ENCODE measurements around the gene PSMB7. TPM values are rescaled to one million over a fixed set of nuclear protein-coding genes. Genes with fewer than 3 reads are reported as not detected.

Gene PSMB7
- total and polyA plus RNA-seq, 2 donors (not counting 1 experiment from before 2014, with no cell fraction given) = 69.5 to 73.1 TPM

- no peaks in the 10 kb centered on the region for H4K20me1 ChIP-seq (ENCODE audit: control insufficient read depth, insufficient read depth, low read length, poor library complexity, severe bottlenecking)
- TF ChIP-seq EZH2 (IDR thresholded peaks at IDR 0.05; ENCODE audit: borderline replicate concordance, insufficient read depth, low read depth, low read length, poor library complexity, severe bottlenecking) = no peak
- TF ChIP-seq CTCF (IDR thresholded peaks at IDR 0.05) = no peak
- no peaks in the 10 kb centered on the region for H3K27me3 Mint-ChIP-seq
- no peak overlapping the region for H2AFZ ChIP-seq (ENCODE audit: insufficient read depth, low read depth, low read length, poor library complexity, severe bottlenecking)
- no peak for ATAC-seq (ENCODE audit: low read depth)
- no peak overlapping the region for H3K27ac Mint-ChIP-seq
- no peaks in the 10 kb centered on the region for H3K4me1 Mint-ChIP-seq
- no peak overlapping the region for H3K4me3 Mint-ChIP-seq
- intact Hi-C loops (cut with micrococcal nuclease) = no loop called here
- POLR2A ChIA-PET = no interaction called here
- no peaks in the 10 kb centered on the region for H3K27me3 ChIP-seq (replicated peaks in 1 of 4; ENCODE audit: control extremely low read depth in 1 of 4, control insufficient read depth in 3 of 4, insufficient read depth in 4 of 4, low read length in 3 of 4)
- H3K4me1 ChIP-seq (ENCODE audit: control insufficient read depth in 2 of 2, insufficient read depth in 2 of 2, low read length in 2 of 2) = no peaks in the 10 kb centered on the region
- no peak for DNase-seq
- H3K4me2 ChIP-seq (replicated peaks; ENCODE audit: low read depth, low read length, poor library complexity, severe bottlenecking) = no peak overlapping the region
- H3K36me3 ChIP-seq (replicated peaks in 1 of 2; ENCODE audit: control extremely low read depth in 1 of 2, control insufficient read depth in 1 of 2, extremely low read depth in 1 of 2, insufficient read depth in 2 of 2, low read length in 1 of 2) = peaks cover 8 to 76% of the 10 kb centered on the region in 2 experiments
- H3K79me2 ChIP-seq (ENCODE audit: control insufficient read depth, insufficient read depth, low read length) = no peaks in the 10 kb centered on the region
- H3K4me3 ChIP-seq (ENCODE audit: control extremely low read depth in 1 of 5, extremely low read depth in 1 of 5, insufficient read depth in 1 of 5, low read depth in 2 of 5, low read length in 4 of 5) = no peak overlapping the region
- H3K9me3 ChIP-seq (ENCODE audit: control extremely low read depth in 1 of 3, control insufficient read depth in 2 of 3, insufficient read depth in 1 of 3, low read length in 2 of 3) = peaks cover 0 to 10% (median 0%) of the 10 kb centered on the region in 3 donors
- no peak overlapping the region for H3K27ac ChIP-seq (ENCODE audit: low read length in 2 of 2)
- no peaks in the 10 kb centered on the region for H3K9me3 Mint-ChIP-seq (ENCODE audit: insufficient read depth)
- CTCF ChIA-PET = interaction anchor here (2.2 kb wide), 1 partner anchor 214 kb away, joined by 6 read pairs; no protein-coding TSS in a partner anchor
- WGBS (ENCODE audit: insufficient coverage) = 97% methylated on average over 14 of the region's 18 CpGs
- H3K9ac ChIP-seq (ENCODE audit: low read length) = no peak overlapping the region
Measured at GRCh38 chr9:124340219-124341069, 74.8 kb downstream of the PSMB7 start.

GRCh38 chr9:124339603-124340146, 75.6 kb downstream of the PSMB7 start:
- H3K79me2 ChIP-seq (ENCODE audit: control insufficient read depth, insufficient read depth, low read length) = no peaks in the 10 kb centered on the region
- intact Hi-C loops (cut with micrococcal nuclease) = no loop called here
- WGBS (ENCODE audit: insufficient coverage) = 98% methylated on average over 11 of the region's 13 CpGs
- CTCF ChIA-PET = interaction anchor here (2.2 kb wide), 1 partner anchor 213 kb away, joined by 6 read pairs; no protein-coding TSS in a partner anchor
- ATAC-seq (ENCODE audit: low read depth) = no peak
- no peak overlapping the region for H3K27ac Mint-ChIP-seq
- H3K4me3 Mint-ChIP-seq = no peak overlapping the region
- no peaks in the 10 kb centered on the region for H4K20me1 ChIP-seq (ENCODE audit: control insufficient read depth, insufficient read depth, low read length, poor library complexity, severe bottlenecking)
- no peak for DNase-seq
- no peaks in the 10 kb centered on the region for H3K4me1 Mint-ChIP-seq
- H3K4me3 ChIP-seq (ENCODE audit: control extremely low read depth in 1 of 5, extremely low read depth in 1 of 5, insufficient read depth in 1 of 5, low read depth in 2 of 5, low read length in 4 of 5) = no peak overlapping the region
- POLR2A ChIA-PET = no interaction called here
- no peak overlapping the region for H3K9ac ChIP-seq (ENCODE audit: low read length)
- H3K27me3 ChIP-seq (replicated peaks in 1 of 4; ENCODE audit: control extremely low read depth in 1 of 4, control insufficient read depth in 3 of 4, insufficient read depth in 4 of 4, low read length in 3 of 4) = no peaks in the 10 kb centered on the region
- H3K4me1 ChIP-seq (ENCODE audit: control insufficient read depth in 2 of 2, insufficient read depth in 2 of 2, low read length in 2 of 2) = no peaks in the 10 kb centered on the region
- TF ChIP-seq EZH2 (IDR thresholded peaks at IDR 0.05; ENCODE audit: borderline replicate concordance, insufficient read depth, low read depth, low read length, poor library complexity, severe bottlenecking) (no peak), CTCF (IDR thresholded peaks at IDR 0.05) (no peak)
- peaks cover 8 to 74% of the 10 kb centered on the region in 2 experiments for H3K36me3 ChIP-seq (replicated peaks in 1 of 2; ENCODE audit: control extremely low read depth in 1 of 2, control insufficient read depth in 1 of 2, extremely low read depth in 1 of 2, insufficient read depth in 2 of 2, low read length in 1 of 2)
- no peaks in the 10 kb centered on the region for H3K27me3 Mint-ChIP-seq
- H3K27ac ChIP-seq (ENCODE audit: low read length in 2 of 2) = no peak overlapping the region
- no peak overlapping the region for H3K4me2 ChIP-seq (replicated peaks; ENCODE audit: low read depth, low read length, poor library complexity, severe bottlenecking)
- H3K9me3 Mint-ChIP-seq (ENCODE audit: insufficient read depth) = no peaks in the 10 kb centered on the region
- no peak overlapping the region for H2AFZ ChIP-seq (ENCODE audit: insufficient read depth, low read depth, low read length, poor library complexity, severe bottlenecking)
- H3K9me3 ChIP-seq (ENCODE audit: control extremely low read depth in 1 of 3, control insufficient read depth in 2 of 3, insufficient read depth in 1 of 3, low read length in 2 of 3) = peaks cover 0 to 10% (median 0%) of the 10 kb centered on the region in 3 donors

Data from B cell (primary cell).